ENCODE measurements around the gene HYOU1.

HYOU1 gene

GRCh38 chr11:119051440-119052162 is 5.4 kb downstream of the HYOU1 start:
- Mint-ChIP-seq H3K27ac (no peak overlapping the region), H3K4me3 (no peak overlapping the region), H3K27me3 (ENCODE audit: low read depth, poor library complexity) (no peaks in the 10 kb centered on the region), H3K36me3 (ENCODE audit: low read depth) (peaks cover 77% of the 10 kb centered on the region), H3K9me3 (no peaks in the 10 kb centered on the region), H3K4me1 (peaks cover 17% of the 10 kb centered on the region)
- no peak for DNase-seq
- TF ChIP-seq, protein P1, sequence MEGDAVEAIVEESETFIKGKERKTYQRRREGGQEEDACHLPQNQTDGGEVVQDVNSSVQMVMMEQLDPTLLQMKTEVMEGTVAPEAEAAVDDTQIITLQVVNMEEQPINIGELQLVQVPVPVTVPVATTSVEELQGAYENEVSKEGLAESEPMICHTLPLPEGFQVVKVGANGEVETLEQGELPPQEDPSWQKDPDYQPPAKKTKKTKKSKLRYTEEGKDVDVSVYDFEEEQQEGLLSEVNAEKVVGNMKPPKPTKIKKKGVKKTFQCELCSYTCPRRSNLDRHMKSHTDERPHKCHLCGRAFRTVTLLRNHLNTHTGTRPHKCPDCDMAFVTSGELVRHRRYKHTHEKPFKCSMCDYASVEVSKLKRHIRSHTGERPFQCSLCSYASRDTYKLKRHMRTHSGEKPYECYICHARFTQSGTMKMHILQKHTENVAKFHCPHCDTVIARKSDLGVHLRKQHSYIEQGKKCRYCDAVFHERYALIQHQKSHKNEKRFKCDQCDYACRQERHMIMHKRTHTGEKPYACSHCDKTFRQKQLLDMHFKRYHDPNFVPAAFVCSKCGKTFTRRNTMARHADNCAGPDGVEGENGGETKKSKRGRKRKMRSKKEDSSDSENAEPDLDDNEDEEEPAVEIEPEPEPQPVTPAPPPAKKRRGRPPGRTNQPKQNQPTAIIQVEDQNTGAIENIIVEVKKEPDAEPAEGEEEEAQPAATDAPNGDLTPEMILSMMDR (IDR thresholded peaks at IDR 0.05): no peak

DNA sequence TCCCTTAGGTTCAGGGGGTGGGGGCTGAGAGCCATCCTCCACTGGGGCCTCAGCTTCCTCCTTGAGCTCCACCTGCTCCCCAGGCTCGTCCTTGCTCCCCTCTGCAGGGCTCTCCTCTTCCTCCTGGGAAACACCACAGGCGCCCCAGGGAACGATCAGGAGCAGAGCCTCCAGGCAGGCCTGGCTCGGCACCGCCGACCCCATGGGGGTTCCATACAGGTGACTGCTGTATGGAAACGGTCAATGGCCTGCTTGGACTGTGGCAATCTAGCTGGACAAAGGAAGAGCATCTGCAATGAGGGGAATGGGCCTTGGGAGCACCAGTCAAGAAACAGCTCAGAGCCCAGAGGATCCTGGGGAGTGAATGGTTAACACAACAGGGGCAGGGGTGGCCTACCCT is 7.9 kb downstream of the HYOU1 start:
- peaks cover 15% of the 10 kb centered on the region for H3K4me1 Mint-ChIP-seq
- H3K36me3 Mint-ChIP-seq (ENCODE audit: low read depth): peaks cover 71% of the 10 kb centered on the region
- no peak overlapping the region for H3K27ac Mint-ChIP-seq
- peaks cover 3% of the 10 kb centered on the region for H3K27me3 Mint-ChIP-seq (ENCODE audit: low read depth, poor library complexity)
- H3K9me3 Mint-ChIP-seq: no peaks in the 10 kb centered on the region
- no peak for DNase-seq
- TF ChIP-seq, protein P1 (IDR thresholded peaks at IDR 0.05): no peak
- no peak overlapping the region for H3K4me3 Mint-ChIP-seq

- Mint-ChIP-seq H3K27me3 (ENCODE audit: low read depth, poor library complexity) (peaks cover 3% of the 10 kb centered on the region), H3K4me1 (peaks cover 15% of the 10 kb centered on the region), H3K9me3 (no peaks in the 10 kb centered on the region), H3K27ac (no peak overlapping the region), H3K36me3 (ENCODE audit: low read depth) (peaks cover 67% of the 10 kb centered on the region), H3K4me3 (no peak overlapping the region)
- no peak for DNase-seq
- TF ChIP-seq, protein P1 (IDR thresholded peaks at IDR 0.05): no peak
These were observed 8.4 kb downstream of the HYOU1 start for GRCh38 chr11:119048644-119049043.

GRCh38 chr11:119047205-119047604 is 9.8 kb downstream of the HYOU1 start:
- TF ChIP-seq, protein P1 (IDR thresholded peaks at IDR 0.05): no peak
- H3K4me1 Mint-ChIP-seq: peaks cover 15% of the 10 kb centered on the region
- no peaks in the 10 kb centered on the region for H3K9me3 Mint-ChIP-seq
- H3K27ac Mint-ChIP-seq: no peak overlapping the region
- no peak for DNase-seq
- peaks cover 3% of the 10 kb centered on the region for H3K27me3 Mint-ChIP-seq (ENCODE audit: low read depth, poor library complexity)
- peaks cover 52% of the 10 kb centered on the region for H3K36me3 Mint-ChIP-seq (ENCODE audit: low read depth)
- no peak overlapping the region for H3K4me3 Mint-ChIP-seq

DNA sequence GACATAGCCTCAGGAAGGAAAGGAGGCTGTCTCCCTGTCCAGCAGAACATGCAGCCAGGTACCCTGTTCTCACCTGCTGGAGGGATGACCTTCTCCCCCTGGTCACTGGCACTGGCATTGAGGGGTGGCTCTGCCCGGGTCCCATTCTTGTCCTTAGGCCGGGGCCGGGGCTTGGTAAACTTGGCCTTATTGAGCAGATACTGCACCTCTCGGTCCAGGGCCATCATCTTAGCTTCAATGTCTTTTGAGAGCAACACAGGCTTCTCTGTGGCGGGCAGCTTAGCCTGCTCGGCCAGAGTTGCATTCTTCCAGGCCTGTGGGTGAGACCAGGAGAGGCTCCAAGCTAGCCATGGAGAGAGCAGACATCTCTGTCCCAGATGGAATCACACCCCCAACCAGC is 10.5 kb downstream of the HYOU1 start:
- Mint-ChIP-seq H3K27ac (peak overlapping the region; percentile 83), H3K4me3 (no peak overlapping the region), H3K27me3 (ENCODE audit: low read depth, poor library complexity) (peaks cover 3% of the 10 kb centered on the region), H3K4me1 (peaks cover 19% of the 10 kb centered on the region), H3K36me3 (ENCODE audit: low read depth) (peaks cover 49% of the 10 kb centered on the region), H3K9me3 (no peaks in the 10 kb centered on the region)
- TF ChIP-seq, protein P1 (IDR thresholded peaks at IDR 0.05): no peak
- no peak for DNase-seq

GRCh38 chr11:119044708-119045107 is 12.3 kb downstream of the HYOU1 start:
- H3K4me3 Mint-ChIP-seq: no peak overlapping the region
- H3K36me3 Mint-ChIP-seq (ENCODE audit: low read depth): peaks cover 39% of the 10 kb centered on the region
- H3K27me3 Mint-ChIP-seq (ENCODE audit: low read depth, poor library complexity): peaks cover 3% of the 10 kb centered on the region
- peak overlapping the region; percentile 14 for H3K27ac Mint-ChIP-seq
- peaks cover 24% of the 10 kb centered on the region for H3K4me1 Mint-ChIP-seq
- no peaks in the 10 kb centered on the region for H3K9me3 Mint-ChIP-seq
- DNase-seq: no peak
- TF ChIP-seq, protein P1 (IDR thresholded peaks at IDR 0.05): peak; percentile 29
